ENCODE data around the gene SIM2.

Gene SIM2

DNA sequence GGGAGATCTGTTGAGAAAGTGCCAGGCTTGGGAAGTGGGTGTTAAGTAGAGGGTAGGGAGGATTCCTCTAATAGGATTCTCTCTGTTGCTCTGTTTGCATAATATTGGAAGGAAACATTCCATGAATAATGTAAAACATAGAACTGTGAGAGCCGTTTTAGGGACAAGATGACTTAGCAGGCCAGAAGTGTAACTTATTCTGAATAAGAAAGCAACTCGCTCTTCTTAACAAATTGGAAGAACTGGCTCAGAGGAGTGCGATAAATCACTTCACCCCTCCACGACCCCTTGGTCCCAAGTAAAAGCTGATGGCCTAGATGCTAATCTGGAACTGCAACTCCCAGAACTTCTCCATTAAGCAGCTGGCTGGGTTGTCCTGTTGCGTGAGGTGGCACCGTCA, 19.1 kb downstream of the SIM2 start:
- no peak for DNase-seq

DNA sequence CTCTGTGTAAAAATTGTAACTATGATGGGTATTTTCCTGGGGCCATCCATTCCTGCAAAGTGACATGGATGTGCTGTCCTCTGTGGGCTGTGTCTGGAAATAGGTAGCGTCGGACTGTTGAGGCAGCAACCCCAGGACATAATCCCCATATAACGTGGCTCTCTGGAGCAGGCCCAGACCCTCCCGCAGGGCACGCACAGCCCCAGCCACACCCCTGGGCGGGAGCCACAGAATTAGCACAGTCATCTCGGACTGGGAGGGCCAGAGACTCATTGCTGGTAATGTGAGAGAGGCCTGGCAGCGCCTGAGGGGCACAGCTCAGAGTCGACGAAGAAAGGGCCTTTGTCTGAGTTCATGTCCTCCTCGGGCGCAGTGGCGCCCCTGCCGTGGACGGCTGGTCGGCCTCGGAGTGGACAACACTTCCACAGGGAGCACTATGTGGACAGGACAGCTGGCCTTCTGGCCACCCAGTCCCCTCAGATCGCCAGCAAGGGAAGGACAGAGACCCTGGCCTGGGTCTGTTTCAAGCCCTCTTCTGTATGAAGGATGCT, 20.1 kb downstream of the SIM2 start:
- no peak for DNase-seq

DNA sequence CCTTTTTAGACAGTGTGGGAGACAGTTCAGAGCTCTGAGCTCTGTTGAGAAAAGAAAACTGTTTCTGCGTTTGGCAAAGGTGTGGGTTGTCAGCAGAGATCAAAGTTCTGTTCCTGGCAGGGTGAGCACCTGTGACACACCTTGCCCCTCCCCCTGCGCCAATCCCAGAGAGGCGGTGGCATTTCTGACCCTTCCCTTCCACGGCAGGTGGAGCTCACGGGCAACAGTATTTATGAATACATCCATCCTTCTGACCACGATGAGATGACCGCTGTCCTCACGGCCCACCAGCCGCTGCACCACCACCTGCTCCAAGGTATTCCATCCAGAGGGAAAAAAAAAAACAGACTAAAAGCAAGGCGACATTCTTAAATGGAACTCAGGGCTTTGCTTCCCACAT, 20.7 kb downstream of the SIM2 start:
- DNase-seq, result no peak

DNA sequence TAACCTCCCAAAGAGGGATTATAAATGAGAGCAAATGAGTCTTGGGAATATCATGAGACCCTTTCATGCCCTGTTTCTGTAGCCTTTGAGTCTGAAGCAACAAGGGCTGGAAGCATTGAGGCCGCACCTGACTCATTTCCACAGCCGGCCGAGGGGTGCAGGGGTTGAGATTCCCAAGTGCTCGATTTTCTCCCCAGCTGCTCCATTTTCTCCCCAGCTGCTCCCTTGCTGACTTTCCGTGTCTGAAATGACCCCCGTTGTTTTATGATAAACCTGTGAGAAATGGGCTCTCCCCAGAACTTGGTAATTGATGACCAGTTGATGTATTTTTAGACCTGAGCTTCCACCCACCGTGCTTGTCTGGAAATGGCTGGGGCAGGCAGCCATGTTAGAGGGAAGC, 22.9 kb downstream of the SIM2 start:
- DNase-seq, result no peak

DNA sequence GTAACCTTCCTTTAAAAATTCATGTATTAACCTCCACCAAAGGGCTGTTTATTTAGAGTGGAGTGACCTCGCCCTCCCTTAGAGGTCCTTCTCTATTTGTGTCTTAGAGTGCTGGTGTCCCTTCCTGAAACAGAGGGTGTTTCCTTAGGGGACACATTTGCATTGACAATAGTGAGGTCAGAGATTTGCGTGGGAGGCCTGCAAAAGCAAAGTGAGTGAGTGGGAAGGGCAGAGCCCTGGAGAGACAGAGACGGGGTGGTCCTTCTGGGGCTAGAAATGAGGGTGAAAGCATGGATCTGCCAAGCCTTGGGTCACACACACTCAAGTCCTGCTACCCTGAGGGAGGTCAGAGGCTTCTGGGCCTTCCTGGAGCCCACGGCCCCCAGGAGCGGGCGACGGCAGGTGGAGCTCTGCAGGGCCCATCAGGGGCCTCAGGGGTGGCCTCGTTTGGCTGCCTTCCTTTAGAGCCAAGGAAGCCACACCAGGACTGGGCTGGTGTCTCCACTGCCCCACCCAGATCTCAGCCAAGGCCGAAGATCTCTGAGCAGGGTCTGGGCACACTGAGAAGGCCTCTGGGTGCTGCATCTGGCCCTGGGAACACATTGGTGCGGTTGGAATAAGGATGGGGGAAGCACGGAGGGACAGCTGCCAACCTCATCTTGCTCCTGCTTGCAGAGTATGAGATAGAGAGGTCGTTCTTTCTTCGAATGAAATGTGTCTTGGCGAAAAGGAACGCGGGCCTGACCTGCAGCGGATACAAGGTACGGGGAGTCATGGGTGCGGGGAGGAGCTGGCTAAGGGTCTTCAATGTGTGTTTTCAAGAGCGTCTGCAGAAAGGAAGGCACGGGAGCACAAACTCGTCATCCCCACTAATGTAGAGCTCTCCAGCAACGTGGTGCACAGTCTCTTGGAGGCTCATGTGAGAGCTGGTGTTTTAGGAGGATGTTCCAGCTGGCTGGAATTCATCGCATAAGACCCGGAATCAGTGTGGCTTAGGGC, 23.8 kb downstream of the SIM2 start:
- no peak for DNase-seq

DNA sequence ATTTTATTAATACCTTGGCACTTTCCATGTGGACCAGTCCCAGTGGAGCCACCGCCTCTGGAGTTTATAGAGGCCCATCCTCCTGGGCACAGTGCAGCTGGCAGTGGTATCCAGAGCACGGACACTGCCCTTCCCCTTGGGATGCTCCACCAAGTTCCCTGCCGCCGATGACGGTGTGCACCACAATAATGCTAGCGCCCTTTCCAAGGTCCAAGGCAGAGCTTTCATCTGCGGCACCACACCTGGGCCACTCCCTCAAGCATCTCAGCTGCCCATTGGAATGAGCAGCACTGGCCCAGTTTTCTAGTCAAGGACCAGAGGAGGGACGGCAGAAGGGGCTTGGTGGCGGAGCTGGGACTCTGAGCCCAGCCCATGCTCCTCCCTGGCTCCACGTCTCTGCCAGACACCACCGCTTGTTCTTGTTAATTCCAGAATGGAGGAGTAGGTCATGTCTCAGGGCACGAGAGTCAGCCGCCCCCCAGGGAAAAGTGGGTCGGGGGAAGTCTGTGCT, 24.5 kb downstream of the SIM2 start:
- no peak for DNase-seq

DNA sequence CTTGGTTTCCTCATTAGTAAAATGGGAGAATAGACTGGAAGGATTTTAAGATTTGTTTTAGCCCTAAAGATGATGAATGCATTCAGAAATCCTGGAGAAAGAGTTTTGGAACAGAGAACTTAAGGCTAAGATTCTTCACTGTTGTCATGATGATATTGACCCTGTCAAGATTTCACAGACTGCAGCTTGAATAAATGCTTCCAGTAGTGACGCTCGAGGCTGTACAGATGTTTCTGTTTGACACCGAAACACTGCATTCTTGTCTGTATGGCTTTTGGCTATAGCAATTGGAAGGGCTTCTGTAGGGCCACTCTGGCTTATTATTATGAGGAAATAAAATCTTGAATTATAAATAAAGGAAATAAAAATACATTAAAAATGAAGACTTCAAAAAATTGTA, 25.7 kb downstream of the SIM2 start:
- no peak for DNase-seq

DNA sequence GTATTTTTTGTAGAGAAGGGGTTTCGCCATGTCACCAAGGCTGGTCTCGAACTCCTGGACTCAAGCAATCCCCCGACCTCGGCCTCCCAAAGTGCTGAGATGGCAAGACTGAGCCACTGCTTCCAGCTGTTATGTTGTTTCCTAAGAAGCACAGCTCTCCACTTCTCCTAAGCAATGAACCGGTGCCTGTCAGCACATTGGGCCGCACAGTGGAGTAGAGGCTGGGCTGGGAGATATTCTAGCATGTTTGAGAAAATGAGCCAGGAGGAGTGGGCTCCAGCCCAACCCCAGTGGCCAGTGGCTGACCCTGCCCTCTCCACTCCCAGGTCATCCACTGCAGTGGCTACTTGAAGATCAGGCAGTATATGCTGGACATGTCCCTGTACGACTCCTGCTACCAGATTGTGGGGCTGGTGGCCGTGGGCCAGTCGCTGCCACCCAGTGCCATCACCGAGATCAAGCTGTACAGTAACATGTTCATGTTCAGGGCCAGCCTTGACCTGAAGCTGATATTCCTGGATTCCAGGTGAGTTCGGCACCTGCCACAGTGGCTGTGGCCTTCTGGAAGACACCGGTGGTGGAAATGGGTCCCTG, 27.0 kb downstream of the SIM2 start:
- no peak for DNase-seq

DNA sequence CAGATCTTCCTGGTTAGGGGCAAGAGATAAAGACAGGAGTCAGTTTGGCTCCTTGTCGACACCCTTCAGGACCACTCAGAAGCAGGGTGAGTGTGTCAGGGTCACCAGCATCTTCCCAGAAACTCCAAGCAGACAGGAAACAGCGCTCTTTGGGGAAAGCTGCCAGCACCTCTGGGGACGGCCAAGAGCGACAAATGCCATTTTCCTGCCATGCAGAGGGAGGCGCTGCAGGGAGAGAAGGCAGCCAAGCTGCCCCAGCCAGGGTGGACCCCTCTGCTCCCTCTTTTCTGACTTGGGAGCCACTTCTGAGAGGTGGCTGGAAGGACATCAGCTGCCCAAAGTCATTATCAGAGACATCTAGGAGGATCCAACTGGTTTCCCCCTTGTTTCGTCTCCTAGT, 29.0 kb downstream of the SIM2 start:
- no peak for DNase-seq

DNA sequence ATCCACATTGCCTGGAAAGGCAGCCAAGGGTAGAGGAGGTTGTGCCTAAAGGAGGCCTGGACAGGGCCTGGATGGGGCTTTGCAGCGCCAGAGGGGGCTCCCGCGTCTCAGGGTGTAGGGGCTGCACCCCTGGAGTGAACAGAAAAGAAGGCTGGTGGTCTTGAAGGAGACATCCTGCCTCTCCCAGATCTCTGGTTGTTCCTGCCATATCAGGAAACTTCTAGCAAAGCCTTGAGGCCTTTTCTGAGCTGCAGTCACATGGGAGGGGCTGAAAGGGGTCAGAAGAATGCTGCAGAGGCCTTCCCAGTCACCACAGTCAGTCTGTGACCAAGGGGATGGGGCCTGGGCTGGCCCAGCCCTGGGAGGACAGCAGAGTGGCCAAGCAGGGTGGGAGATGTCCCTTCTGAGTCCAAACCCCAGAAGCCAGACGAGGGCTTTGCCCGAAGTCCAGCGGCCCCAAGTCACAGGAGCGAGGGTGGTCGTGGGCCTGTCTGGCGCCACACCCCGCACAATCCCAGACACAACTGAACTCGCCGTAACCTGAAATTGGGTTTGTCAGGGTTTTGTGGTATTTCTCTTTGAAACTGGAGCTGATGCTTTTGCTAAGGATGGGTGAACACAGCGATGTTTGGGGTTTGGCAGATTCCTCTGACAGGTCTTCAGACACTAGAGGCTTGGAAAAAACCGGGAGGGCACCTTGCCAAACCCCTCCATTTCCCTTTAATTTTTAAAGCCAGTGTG, 29.6 kb downstream of the SIM2 start:
- no peak for DNase-seq

DNA sequence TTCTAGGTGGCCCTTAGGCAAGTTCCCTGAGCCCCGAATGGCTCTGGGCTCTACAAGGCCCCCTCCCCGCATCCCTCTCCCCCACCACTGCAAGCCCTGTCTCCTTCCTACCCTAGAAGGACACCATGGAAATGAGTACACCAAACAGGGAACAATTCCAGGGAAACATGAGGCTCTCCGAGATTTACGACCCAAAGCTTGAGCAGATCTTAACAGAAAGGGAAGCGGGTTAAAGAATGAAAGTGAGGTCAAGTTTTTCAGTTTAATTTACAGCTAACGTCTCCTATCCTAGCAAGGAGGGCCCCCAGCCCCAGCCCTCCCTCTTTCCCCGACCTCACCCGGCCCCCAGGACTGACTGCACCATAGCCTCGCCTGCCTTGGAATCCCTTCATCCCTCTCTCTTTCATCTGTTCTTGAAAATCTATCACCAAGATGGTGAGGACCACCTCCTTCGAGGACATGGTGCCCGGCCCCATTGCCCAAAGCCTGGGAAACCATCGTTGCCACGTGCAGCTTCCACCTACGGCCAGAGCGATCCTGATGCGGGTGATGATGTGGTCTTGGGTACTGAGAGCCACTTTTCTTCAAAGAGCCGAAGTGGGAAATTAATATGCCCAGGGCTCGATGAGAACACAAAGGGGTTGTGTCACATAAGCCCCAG, 30.5 kb downstream of the SIM2 start:
- DNase-seq, result no peak

DNA sequence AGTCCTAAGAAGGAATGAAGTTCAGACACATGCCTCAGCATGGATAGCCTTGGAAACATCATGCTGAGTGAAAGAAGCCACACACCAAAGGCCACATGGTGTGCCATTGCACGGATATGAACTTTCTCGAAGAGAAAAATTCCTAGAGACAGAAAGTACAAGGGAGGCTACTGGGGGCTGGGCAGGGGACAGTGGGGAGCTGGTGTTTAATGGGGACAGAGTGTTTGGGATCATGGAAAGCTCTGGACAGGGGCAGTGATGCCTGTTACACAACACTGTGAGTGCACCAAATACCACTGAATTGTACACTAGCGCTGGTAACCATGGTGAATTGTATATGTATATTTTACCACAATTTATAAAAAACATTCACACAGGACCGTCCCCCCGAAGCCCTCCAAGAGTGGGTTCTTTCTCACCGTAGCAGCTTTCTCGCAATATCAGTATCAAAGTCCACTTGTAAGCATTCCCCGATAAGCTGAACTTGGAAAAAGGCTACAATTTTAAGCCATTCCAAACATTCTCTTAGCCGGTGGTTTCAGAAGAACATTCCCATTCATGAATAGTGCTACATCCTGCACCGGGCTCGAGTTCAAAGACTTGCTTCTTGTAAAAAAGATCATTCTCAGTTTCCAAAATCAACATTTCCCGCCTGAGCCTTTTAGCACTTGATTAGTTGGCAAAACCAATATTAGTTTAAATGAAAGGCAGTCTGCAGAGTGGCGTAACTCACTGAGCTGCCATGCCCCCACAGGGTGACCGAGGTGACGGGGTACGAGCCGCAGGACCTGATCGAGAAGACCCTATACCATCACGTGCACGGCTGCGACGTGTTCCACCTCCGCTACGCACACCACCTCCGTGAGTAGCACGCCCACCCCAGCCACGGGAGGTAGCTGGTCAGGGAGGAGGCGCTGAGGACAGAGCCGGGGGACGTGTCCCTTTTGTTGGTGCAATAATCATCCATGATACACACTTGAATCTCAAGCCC, 31.7 kb downstream of the SIM2 start:
- DNase-seq, result no peak

DNA sequence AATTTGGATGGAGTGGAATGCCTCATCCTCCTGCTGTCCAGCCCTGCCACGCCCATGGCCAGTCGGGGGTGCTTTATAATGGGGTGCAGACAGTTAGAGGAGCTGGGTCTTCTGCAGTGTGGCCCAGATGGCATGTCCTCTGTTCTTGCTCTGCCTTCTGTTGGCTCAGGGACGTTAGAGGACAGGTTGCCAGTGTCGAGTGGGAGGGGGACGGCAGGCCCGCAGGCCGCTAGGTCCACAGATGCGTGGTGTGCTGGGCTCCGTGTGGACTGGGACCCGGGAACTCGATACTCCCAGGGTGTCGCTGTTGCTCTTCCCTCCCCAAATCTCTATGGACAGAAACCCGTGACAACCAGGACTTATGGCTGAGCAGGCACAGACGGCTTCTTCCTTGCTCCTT, 33.3 kb downstream of the SIM2 start:
- no peak for DNase-seq

DNA sequence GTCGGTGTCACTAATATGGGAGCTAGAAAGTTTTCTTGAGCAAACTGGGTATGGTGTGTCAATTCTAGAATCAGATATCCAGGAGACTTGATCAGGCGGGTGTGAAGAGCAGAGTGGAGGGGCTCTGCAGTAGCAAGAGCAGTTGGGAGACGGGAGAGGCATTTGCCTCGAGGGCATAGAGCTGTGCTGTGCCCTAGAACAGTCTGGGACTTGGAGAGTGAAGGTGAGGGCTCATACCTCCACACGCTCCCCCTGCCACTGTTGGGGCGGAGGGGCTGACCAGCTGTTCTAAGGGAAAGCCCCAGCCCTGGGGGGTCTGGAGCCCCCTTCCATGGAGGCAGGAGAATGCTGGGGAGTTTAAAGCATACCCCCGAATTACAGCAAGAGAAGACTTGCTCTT, 33.8 kb downstream of the SIM2 start:
- no peak for DNase-seq

DNA sequence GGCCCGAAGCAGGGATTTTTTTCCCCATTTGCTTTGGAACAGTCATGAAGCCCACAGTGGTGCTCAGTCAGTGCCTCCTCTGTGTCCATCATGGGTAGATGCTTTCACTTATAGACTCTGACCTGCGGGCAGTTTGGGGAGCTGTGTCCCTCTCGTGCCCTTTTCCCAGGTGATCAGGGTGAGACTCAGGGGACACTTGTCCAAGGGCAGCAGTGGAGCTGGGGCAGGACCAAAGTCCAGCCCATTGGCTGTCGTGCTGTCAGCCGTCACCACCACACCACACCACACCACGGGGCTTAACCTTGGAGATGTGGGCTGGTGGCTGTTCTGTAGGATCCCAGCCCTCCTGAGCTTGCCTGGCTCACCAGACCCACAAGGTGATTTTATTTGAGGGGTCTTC, 34.9 kb downstream of the SIM2 start:
- DNase-seq, result no peak

DNA sequence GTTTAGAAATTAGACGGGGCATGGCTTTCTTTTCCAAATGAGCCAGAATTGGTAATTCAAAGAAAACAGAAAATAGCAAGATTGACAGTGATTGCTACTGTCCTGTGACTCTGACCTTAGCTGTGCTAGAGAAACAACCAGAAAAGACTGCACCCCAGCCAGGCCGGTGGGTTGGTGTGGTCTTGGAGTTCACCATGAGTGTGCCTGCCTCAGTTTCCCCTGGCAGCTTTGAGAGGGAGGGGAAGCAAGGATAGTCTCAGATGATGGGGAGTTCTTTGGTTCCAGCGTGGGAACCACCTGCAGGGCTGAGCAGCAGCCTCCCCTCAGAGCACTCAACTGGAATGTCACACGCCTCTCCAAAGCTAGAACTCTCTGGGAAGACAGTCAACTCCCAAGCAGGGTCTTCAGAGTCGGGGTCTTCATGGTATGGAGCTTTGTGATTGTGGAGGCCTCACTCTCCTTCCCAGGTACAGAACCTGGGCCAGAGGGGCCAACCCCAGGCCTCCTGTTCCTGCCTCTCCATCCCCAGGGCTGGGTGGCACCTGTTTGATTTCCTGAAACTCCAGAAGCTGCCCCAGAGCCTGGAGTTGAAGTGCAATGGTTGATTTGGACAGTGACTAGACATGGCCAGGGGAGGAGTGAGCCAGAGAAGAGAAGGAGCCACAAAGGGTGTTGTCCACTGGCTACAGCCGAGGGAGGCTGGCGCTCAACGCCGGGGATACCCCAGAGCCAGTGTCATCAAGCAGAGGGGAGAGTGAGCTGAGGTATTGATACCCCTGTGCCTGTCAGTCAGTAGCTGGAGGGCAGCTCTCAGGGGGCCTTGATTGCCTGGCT, 35.7 kb downstream of the SIM2 start:
- no peak for DNase-seq

DNA sequence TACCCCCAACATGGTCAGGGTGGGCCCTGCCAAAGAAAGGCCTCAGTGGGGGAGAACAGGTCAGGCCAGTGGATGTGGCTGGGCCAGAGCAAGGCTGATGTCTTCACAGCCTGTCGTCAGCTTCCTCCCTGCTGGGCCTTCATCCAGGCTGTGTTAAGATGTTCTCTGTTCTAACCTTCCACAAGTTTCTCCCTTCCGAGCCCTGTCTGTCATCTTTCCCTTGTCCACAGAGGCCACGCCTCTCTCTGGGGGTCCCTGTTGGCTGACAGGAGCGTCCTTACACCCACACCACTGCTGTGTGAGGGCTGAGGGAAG, 36.2 kb downstream of the SIM2 start:
- DNase-seq, result no peak

DNA sequence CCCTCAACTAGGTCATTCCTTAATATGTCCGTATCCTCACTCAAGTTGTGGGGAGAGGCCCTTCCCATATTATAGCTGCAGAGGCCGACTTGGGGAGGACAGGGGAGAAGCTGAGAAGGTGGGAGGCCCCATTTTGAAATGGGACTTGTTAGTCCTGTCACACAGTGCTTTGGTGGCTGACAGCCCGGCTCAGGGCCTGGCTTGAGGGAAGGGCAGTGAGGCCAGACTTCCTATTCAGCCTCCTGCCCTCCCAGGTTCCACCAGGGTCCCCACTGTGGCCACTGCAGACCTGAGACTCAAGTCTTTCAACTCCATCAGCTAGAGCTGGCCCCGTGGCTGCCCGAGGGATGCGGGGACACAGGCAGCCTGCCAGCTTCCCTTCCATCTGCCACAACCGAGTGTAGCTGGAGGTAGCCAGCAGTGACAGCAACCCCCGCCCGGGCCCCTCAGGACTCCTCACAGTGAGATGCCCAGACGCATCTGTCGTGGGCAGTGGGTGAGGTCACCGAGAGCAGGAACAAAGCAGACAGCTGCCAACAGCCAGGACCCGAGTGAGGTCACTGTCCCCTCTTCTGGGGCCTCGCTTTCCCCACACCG, 36.9 kb downstream of the SIM2 start:
- peak; percentile 54 for DNase-seq

DNA sequence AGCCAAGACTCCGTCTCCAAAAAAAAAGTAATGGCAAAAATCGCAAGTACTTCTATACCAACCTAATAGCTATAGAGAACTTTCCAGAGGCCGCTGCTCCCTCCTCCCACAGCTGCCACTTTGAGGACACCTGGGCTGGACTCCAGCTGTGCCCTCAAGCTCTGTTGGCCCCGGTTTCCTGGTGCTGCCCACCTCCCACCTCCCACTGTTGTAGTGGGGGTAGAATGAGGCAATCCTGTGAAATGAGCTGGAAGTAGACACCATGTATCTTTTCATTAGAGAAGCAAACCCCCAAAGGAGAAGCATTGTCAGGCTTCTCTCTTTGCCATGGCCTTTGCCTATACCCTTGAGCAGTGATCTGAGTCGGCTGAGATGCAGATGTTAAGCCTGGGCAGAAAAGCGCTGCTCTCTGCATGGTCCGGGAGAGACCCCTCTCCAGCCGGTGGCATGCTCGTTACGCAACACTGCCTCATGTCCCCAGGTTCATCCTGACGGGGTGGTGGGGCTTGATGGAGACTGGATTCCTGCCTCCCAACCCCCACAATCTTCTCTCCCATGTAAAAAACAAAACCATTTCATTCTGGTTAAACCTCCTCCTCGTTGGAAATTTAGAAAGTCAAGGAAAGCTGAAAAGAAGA, 39.7 kb downstream of the SIM2 start:
- DNase-seq, result no peak

DNA sequence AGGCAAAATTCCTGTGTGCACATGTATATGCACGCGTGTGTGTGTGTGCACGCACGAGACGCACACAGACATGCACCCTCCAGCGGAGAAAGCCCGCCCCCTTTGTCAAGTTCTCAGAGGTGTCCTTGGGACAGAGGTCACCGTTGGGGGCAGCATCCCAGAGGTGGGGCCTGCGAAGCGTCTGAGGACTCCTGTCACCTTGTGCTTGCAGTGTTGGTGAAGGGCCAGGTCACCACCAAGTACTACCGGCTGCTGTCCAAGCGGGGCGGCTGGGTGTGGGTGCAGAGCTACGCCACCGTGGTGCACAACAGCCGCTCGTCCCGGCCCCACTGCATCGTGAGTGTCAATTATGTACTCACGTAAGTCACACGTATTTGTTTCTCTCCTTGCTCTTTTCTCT, 42.6 kb downstream of the SIM2 start:
- DNase-seq, result no peak

Data from eye (tissue), 1 donor.